ENCODE results near the gene RIBC1. TPM values are rescaled to one million over a fixed set of nuclear protein-coding genes. Genes with fewer than 3 reads are reported as not detected.

Gene RIBC1
- total and polyA plus RNA-seq, 2 experiments from 2014 or later: 0.45 to 0.55 TPM

DNA sequence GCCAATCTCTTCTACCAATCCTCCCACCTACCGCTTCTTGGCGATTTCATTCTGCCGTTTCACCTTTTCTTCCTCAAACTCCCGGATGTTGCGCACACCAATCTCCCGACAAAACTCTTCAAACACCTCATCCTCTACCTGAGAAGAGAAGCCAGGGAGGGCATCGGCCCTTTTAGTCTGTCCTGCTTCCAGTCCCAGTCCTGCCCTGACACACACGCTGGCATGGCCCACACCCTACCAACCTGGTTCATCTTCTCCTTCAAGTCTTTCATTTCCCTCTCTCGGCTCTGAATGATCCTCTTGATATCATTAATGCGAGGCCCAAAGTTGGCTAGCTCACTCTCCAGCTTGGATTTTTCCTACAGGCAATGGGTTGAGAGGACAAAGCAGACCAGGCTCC is 19.1 kb upstream of the RIBC1 start:
- Mint-ChIP-seq H3K4me1 (peaks cover 28% of the 10 kb centered on the region), H3K9me3 (no peaks in the 10 kb centered on the region), H3K27me3 (ENCODE audit: insufficient read depth, low read depth, poor library complexity) (no peaks in the 10 kb centered on the region), H3K36me3 (ENCODE audit: low read depth) (peaks cover 77% of the 10 kb centered on the region), H3K4me3 (no peak overlapping the region), H3K27ac (no peak overlapping the region)
- no peak overlapping the region for H3K4me2 ChIP-seq
- TF ChIP-seq, protein P1, sequence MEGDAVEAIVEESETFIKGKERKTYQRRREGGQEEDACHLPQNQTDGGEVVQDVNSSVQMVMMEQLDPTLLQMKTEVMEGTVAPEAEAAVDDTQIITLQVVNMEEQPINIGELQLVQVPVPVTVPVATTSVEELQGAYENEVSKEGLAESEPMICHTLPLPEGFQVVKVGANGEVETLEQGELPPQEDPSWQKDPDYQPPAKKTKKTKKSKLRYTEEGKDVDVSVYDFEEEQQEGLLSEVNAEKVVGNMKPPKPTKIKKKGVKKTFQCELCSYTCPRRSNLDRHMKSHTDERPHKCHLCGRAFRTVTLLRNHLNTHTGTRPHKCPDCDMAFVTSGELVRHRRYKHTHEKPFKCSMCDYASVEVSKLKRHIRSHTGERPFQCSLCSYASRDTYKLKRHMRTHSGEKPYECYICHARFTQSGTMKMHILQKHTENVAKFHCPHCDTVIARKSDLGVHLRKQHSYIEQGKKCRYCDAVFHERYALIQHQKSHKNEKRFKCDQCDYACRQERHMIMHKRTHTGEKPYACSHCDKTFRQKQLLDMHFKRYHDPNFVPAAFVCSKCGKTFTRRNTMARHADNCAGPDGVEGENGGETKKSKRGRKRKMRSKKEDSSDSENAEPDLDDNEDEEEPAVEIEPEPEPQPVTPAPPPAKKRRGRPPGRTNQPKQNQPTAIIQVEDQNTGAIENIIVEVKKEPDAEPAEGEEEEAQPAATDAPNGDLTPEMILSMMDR (conservative IDR thresholded peaks at IDR 0.05; ENCODE audit: low read depth in 2 of 2): no peak
- no peaks in the 10 kb centered on the region for H3K27me3 ChIP-seq (ENCODE audit: insufficient read depth)
- DNase-seq (ENCODE audit: low spot score): no peak
- no peaks in the 10 kb centered on the region; the same call in 1 of the 2 replicates for H4K20me1 ChIP-seq (replicated peaks; ENCODE audit: insufficient read depth)
- H3K4me1 ChIP-seq (ENCODE audit: insufficient read depth): peaks cover 6% of the 10 kb centered on the region; the same call in 1 of the 2 replicates
- H3K36me3 ChIP-seq (ENCODE audit: insufficient read depth): peaks cover 15% of the 10 kb centered on the region; the same call in 1 of the 2 replicates
- no peaks in the 10 kb centered on the region for H3K79me2 ChIP-seq (replicated peaks; ENCODE audit: insufficient read depth)
- H2AFZ ChIP-seq: no peak overlapping the region
- H3K4me3 ChIP-seq: no peak overlapping the region
- H3K9me2 ChIP-seq (ENCODE audit: insufficient read depth): no peaks in the 10 kb centered on the region
- H3K27ac ChIP-seq (ENCODE audit: low read depth): no peak overlapping the region
- H3F3A ChIP-seq (replicated peaks; ENCODE audit: low read depth): no peaks in the 10 kb centered on the region
- ATAC-seq: no peak

DNA sequence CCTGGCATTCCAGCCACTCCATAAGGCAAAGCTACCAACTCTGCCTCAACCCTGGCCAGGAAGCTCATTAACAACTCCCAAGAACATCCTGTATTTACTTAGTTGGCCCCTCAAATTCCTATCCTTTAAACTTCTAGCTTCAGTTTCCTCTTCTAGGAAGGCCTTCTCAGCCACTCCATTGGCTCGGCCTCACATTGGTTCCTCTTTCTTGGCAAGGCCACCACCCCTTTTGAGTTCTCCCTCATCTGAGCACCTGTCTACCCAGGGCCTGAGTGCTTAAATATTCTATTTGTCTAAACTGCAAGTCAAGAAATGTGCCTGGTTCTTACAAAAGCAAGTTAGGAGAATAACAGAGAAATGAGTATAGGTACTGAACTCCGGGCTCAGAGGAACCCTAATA is 10.2 kb upstream of the RIBC1 start:
- Histone ChIP-seq H2AFZ (no peak overlapping the region), H3K9me2 (ENCODE audit: insufficient read depth) (no peaks in the 10 kb centered on the region), H3F3A (replicated peaks; ENCODE audit: low read depth) (no peaks in the 10 kb centered on the region), H3K4me3 (no peak overlapping the region), H3K27me3 (ENCODE audit: insufficient read depth) (no peaks in the 10 kb centered on the region), H3K27ac (ENCODE audit: low read depth) (no peak overlapping the region), H3K4me2 (no peak overlapping the region), H4K20me1 (replicated peaks; ENCODE audit: insufficient read depth) (0 out of 2 replicates have a peak, but pooled peaks cover 7% of the 10 kb centered on the region), H3K36me3 (ENCODE audit: insufficient read depth) (no peaks in the 10 kb centered on the region; the same call in none of the 2 replicates), H3K79me2 (replicated peaks; ENCODE audit: insufficient read depth) (peaks cover 12% of the 10 kb centered on the region), H3K4me1 (ENCODE audit: insufficient read depth) (no peaks in the 10 kb centered on the region)
- DNase-seq (ENCODE audit: low spot score) (no peak), ATAC-seq (no peak)
- Mint-ChIP-seq H3K4me3 (no peak overlapping the region), H3K27ac (no peak overlapping the region), H3K36me3 (ENCODE audit: low read depth) (peaks cover 56% of the 10 kb centered on the region), H3K27me3 (ENCODE audit: insufficient read depth, low read depth, poor library complexity) (peaks cover 5% of the 10 kb centered on the region), H3K9me3 (no peaks in the 10 kb centered on the region), H3K4me1 (no peaks in the 10 kb centered on the region)
- TF ChIP-seq, protein P2, sequence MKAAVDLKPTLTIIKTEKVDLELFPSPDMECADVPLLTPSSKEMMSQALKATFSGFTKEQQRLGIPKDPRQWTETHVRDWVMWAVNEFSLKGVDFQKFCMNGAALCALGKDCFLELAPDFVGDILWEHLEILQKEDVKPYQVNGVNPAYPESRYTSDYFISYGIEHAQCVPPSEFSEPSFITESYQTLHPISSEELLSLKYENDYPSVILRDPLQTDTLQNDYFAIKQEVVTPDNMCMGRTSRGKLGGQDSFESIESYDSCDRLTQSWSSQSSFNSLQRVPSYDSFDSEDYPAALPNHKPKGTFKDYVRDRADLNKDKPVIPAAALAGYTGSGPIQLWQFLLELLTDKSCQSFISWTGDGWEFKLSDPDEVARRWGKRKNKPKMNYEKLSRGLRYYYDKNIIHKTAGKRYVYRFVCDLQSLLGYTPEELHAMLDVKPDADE (IDR thresholded peaks at IDR 0.05): no peak
- TF ChIP-seq, protein P3, sequence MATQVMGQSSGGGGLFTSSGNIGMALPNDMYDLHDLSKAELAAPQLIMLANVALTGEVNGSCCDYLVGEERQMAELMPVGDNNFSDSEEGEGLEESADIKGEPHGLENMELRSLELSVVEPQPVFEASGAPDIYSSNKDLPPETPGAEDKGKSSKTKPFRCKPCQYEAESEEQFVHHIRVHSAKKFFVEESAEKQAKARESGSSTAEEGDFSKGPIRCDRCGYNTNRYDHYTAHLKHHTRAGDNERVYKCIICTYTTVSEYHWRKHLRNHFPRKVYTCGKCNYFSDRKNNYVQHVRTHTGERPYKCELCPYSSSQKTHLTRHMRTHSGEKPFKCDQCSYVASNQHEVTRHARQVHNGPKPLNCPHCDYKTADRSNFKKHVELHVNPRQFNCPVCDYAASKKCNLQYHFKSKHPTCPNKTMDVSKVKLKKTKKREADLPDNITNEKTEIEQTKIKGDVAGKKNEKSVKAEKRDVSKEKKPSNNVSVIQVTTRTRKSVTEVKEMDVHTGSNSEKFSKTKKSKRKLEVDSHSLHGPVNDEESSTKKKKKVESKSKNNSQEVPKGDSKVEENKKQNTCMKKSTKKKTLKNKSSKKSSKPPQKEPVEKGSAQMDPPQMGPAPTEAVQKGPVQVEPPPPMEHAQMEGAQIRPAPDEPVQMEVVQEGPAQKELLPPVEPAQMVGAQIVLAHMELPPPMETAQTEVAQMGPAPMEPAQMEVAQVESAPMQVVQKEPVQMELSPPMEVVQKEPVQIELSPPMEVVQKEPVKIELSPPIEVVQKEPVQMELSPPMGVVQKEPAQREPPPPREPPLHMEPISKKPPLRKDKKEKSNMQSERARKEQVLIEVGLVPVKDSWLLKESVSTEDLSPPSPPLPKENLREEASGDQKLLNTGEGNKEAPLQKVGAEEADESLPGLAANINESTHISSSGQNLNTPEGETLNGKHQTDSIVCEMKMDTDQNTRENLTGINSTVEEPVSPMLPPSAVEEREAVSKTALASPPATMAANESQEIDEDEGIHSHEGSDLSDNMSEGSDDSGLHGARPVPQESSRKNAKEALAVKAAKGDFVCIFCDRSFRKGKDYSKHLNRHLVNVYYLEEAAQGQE (IDR thresholded peaks at IDR 0.05; ENCODE audit: unreplicated experiment): no peak
- TF ChIP-seq, protein P4, sequence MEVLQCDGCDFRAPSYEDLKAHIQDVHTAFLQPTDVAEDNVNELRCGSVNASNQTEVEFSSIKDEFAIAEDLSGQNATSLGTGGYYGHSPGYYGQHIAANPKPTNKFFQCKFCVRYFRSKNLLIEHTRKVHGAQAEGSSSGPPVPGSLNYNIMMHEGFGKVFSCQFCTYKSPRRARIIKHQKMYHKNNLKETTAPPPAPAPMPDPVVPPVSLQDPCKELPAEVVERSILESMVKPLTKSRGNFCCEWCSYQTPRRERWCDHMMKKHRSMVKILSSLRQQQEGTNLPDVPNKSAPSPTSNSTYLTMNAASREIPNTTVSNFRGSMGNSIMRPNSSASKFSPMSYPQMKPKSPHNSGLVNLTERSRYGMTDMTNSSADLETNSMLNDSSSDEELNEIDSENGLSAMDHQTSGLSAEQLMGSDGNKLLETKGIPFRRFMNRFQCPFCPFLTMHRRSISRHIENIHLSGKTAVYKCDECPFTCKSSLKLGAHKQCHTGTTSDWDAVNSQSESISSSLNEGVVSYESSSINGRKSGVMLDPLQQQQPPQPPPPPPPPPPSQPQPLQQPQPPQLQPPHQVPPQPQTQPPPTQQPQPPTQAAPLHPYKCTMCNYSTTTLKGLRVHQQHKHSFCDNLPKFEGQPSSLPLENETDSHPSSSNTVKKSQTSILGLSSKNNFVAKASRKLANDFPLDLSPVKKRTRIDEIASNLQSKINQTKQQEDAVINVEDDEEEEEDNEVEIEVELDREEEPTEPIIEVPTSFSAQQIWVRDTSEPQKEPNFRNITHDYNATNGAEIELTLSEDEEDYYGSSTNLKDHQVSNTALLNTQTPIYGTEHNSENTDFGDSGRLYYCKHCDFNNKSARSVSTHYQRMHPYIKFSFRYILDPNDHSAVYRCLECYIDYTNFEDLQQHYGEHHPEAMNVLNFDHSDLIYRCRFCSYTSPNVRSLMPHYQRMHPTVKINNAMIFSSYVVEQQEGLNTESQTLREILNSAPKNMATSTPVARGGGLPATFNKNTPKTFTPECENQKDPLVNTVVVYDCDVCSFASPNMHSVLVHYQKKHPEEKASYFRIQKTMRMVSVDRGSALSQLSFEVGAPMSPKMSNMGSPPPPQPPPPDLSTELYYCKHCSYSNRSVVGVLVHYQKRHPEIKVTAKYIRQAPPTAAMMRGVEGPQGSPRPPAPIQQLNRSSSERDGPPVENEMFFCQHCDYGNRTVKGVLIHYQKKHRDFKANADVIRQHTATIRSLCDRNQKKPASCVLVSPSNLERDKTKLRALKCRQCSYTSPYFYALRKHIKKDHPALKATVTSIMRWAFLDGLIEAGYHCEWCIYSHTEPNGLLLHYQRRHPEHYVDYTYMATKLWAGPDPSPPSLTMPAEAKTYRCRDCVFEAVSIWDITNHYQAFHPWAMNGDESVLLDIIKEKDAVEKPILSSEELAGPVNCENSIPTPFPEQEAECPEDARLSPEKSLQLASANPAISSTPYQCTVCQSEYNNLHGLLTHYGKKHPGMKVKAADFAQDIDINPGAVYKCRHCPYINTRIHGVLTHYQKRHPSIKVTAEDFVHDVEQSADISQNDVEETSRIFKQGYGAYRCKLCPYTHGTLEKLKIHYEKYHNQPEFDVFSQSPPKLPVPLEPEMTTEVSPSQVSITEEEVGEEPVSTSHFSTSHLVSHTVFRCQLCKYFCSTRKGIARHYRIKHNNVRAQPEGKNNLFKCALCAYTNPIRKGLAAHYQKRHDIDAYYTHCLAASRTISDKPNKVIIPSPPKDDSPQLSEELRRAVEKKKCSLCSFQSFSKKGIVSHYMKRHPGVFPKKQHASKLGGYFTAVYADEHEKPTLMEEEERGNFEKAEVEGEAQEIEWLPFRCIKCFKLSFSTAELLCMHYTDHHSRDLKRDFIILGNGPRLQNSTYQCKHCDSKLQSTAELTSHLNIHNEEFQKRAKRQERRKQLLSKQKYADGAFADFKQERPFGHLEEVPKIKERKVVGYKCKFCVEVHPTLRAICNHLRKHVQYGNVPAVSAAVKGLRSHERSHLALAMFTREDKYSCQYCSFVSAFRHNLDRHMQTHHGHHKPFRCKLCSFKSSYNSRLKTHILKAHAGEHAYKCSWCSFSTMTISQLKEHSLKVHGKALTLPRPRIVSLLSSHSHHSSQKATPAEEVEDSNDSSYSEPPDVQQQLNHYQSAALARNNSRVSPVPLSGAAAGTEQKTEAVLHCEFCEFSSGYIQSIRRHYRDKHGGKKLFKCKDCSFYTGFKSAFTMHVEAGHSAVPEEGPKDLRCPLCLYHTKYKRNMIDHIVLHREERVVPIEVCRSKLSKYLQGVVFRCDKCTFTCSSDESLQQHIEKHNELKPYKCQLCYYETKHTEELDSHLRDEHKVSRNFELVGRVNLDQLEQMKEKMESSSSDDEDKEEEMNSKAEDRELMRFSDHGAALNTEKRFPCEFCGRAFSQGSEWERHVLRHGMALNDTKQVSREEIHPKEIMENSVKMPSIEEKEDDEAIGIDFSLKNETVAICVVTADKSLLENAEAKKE (CRISPR knock-in tag; IDR thresholded peaks at IDR 0.05): no peak
- TF ChIP-seq, protein P1 (conservative IDR thresholded peaks at IDR 0.05; ENCODE audit: low read depth in 2 of 2): no peak
- no peak for TF ChIP-seq ZNF331 (CRISPR knock-in tag; IDR thresholded peaks at IDR 0.05; ENCODE audit: low read depth)

Measured in GM23338 (cell line).